HT1080 (cell line): Measurements from ENCODE around the gene YEATS2. TPM values are rescaled to one million over a fixed set of nuclear protein-coding genes. Genes with fewer than 3 reads are reported as not detected.

Source experiments
- DNase-seq: peaks from one replicate; pipeline ENCODE4 v3.0.0-alpha.2; 2015; ENCODE audit warnings: low read depth
- total RNA-seq: library from RNA; depleted of rRNA; stranded (reverse); fragments of >200 nt; shearing (Covaris generic); gene quantifications from 2 replicates; pipeline ENCODE4 v1.2.3, GENCODE V29; 2014

The YEATS2 gene
- total RNA-seq, 1 experiment from 2014 or later = 44.4 TPM

DNA sequence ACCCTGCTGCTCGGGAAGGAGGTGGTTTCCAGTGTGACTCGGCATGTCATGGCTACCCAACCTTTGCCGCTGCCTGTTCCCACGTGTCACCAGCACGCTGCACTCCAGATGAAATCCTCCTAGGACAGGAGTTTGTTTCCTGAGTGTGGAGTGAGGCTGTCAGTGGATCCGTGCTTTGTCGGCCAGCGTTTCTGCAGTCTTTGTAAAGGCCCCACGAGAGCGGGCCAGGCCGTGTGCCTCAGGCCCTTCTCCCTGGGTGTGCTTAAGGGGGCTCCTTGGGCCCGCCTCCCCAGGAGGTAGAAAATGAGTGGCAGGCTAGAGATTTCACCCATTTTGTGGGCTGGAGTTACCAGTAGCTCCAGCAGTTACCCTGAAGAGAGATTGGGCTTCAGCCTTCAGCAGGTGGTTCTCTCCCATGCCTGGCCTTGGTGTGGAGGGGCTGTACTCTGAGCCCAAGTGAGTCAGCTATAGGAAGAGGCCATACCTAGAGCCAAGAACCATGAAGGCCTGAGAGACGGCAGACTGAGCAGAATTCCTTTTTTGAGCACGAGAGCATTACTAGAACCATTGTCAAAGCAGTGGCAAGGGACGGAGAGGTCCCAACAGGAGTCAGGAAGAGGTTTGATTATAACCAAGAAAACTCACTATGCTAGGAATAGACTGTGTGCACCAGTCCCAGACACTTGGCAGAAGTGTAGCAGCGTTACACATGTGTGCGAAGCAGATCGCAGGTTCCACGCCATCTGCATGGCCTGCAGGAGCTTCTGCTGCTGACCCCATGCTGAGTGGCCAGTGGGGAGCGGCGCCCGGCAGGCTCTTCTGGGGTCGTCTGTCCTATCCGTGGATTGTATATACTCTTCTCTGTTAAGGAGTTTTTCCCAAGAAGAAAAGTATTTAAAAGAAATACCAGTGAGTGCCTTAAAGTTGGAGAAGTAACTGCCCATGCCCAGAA, 113.3 kb downstream of the YEATS2 start:
- DNase-seq = no peak

DNA sequence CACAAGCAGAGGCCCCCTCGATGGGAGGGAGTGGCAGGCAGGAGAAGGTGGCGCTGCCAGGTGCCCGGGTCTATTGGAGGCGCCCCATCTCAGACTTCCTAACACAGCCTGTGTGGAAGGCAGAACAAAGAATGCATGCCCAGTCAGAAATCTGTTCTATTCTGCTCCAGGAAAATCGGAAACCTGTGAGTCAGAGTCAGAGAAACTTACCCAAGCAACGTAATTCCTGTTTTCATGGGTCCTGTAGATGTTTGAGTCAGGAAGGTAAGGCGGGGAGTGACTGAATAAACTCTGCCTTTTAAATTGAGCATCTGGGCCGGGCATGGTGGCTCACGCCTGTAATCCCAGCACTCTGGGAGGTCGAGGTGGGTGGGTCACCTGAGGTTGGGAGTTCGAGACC, 114.0 kb downstream of the YEATS2 start:
- no peak for DNase-seq

DNA sequence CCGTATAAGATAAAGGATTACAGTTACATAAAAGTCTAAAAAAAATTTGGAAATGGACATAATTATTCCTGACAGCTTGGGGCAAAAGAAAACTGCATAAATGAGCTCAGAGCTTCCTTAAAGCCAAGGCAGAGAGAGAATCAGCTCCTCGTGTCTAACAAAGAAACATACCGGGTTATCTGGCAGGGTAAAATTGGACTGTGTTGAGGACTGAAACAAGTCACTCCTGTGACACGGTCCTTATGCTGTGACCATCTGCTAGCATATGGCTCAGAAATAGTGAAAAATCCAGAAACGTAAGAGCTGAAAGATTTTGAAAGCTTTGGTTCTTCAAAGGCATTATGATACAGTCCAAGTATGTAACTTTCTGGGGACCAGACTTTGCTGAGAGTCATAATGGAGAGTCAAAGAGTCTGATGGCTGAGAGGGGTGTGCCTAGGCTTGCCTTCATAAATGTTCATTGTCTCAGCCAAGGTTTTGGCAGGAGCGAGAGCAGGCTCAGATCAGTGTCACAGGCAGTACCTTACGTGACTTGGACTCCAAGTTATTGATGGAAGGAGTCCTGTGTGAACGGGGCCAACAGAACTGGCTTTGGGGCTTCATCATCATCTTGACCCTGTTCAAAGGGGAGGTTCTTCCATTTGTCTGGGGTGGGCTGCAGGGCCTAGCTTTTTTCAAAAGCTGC, 115.3 kb downstream of the YEATS2 start:
- DNase-seq = no peak

DNA sequence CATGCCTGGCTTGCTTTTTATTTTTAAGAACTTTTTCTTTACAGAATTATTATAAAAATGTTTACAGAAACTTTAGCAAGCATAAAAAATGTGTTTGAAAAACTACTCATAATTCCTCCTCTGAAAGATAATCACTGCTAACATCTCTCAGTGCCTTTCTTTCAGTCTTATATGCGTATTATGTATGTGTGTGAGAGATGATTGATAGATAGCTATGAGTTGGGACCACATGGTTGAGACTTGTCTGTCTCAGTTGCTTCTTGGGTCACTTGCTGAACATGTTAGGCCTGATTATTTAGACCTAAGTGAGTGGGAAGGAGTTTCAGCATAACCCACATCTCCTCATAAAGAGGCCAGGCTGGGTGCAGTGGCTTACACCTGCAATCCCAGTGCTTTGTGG, 116.6 kb downstream of the YEATS2 start:
- DNase-seq = no peak

DNA sequence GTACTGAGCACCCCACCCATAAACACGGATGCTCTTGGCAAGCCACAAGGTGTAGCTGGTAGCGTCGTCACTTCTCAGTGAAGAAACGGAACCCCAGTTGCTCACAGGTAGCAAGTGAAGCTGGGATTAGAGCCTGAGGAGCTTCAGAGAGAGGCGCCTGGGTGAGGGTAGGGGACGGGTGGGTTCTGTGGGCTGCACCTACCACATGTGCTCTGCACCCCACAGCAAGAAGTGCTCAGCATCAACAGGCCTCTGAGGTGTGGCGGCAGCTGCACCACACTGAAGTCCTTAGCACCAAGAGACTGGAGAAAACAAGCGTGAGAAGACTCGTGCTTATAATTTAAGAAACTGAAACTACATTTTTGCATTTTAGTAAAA, 118.0 kb downstream of the YEATS2 start:
- no peak for DNase-seq

- no peak for DNase-seq
These were observed 118.4 kb downstream of the YEATS2 start for GRCh38 chr3:183815951-183816475.

GRCh38 chr3:183816681-183817510, 119.3 kb downstream of the YEATS2 start:
- DNase-seq = no peak

DNA sequence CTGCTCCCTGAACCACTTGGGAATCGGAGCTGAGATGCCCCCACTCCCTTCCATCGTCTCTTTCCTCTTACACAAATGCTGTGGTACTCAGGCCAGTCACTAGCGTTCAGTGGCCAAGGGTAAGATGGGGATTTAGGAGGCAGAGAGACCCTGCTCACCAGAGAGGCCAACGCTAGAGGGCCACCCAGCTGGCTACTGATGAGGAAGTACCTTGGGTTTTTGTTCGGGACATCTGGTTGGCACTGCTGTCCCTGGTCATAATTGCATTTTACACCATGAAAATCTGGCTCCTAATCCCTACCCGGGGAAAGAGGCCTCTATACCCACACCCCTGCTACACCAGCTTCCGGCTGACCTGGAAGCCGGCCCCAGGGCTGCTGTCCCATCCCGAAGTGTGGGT, 120.0 kb downstream of the YEATS2 start:
- no peak for DNase-seq

- DNase-seq = no peak
These were observed 120.5 kb downstream of the YEATS2 start for GRCh38 chr3:183818041-183818620.

DNA sequence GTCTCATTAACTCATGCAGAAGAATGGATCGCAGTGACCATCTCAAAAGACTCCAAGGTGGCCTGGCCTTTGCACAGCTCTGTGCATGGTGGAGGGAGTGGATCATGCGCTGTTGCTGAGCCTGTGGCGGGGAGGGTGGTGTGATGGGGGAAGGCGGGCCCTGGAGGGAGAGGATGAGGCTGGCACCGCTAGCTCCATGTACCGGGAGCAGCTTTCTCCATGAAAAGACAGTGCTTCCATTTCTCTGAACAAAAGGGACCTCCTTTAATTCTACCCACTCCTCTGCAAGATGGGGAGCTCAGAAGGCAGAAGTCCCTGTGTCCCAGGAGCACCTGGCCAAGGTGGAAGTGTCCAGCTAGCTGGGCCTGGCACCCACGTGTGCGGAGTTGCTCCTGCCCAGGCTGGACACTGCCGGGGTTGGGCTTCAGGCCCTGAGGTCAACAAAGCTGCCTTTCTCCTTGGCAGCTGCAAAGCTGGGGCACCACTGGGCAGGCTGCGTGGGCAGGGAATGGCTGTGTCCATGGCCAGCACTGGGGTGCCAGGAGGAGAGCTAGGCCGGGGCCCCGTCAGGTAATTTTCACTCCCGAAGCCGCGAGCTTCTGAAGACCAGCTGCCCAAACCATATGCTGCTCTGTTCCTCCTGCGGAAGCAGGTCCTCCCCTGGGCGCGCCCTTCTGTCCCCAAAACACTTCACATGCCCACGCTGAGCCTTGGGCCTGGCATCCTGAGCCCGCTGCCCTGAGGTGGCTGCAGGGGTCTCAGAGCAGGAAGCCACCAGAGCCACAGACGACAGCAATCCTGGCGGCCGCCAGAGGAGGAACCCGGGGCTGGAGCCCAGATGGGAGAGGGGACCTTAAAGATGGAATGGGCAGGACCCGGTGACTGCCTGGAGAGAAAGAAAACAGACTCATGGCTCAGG, 121.4 kb downstream of the YEATS2 start:
- DNase-seq = no peak

DNA sequence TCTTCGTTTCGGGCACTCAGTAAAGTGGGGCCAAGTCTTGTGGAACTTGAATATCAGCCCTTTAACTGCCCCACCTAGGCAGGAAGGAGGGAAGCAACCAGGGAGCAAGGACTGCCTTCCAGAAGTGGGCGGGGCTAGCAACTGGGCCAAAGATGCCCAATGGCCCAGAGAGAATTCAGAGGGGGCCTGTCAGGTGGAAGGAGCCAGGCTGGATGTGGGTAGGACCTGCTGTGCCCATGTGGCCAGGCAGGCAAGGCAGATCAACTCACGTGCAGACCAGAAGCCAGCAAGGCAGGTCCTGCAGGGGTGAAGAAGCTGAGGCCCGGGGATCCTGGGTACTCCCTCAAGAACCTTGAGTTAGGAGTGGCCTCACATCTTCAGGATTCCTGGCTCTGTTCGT, 122.2 kb downstream of the YEATS2 start:
- DNase-seq = no peak

- DNase-seq = no peak
These were observed 125.0 kb downstream of the YEATS2 start for GRCh38 chr3:183822631-183823030.

DNA sequence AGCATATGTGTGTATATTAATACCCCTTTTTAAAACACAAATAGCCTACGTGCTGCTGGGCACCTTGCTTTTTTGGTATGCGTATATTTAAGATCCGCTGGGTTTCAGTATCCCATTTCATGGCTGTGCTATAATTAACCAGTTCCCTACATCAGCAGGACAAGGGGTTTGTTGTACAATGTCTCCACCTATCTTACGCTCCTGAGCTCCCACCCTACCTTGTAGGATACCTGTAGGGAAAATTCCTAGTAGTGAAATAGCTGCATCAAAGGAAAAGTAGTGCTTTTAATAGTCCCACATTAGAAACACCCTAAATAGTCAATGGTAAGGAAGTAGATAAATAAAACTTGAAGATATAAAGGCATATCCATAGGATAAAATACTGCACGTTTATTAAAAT, 126.4 kb downstream of the YEATS2 start:
- DNase-seq = no peak

DNA sequence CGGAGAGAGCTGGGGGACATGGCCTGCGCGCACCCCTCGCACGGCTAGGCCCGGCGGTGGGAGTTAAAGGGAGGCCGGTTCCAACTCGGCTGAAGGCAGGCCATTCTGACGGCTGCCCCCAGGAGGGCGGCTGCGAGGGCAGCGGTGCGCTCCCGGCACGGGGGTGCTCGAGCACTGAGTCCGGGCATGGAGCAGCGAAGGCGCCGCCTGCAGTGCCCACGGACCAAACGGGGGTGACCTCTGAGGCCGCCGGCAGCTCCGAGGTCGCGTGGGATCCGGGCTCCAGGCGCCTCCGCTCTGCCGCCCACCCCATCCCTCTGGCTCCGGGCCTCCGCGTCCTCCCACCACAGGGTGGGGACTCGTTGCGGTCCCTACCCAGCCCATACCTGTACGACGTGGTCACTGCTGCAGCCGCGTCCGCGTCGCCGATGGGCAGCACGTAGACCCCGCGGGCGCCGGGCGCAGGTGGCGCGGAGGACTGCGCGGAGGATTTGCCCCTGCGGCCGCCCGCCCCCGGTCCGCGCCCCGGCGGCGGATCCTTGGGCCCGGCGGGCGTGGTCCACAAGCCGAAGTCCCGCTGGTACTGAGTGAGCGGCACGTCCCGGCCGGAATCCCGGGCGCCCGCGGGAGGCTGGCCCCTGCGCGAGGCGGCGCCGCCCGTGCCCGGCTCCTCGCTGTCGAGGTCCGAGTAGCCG, 127.3 kb downstream of the YEATS2 start:
- no peak for DNase-seq

GRCh38 chr3:183825456-183826161, 128.0 kb downstream of the YEATS2 start, which contains the start of gene MAP6D1:
Gene MAP6D1 (minus strand): TSS chr3:183825577. CDS start chr3:183825547, 30 bp downstream.
- peak; percentile 57 for DNase-seq

DNA sequence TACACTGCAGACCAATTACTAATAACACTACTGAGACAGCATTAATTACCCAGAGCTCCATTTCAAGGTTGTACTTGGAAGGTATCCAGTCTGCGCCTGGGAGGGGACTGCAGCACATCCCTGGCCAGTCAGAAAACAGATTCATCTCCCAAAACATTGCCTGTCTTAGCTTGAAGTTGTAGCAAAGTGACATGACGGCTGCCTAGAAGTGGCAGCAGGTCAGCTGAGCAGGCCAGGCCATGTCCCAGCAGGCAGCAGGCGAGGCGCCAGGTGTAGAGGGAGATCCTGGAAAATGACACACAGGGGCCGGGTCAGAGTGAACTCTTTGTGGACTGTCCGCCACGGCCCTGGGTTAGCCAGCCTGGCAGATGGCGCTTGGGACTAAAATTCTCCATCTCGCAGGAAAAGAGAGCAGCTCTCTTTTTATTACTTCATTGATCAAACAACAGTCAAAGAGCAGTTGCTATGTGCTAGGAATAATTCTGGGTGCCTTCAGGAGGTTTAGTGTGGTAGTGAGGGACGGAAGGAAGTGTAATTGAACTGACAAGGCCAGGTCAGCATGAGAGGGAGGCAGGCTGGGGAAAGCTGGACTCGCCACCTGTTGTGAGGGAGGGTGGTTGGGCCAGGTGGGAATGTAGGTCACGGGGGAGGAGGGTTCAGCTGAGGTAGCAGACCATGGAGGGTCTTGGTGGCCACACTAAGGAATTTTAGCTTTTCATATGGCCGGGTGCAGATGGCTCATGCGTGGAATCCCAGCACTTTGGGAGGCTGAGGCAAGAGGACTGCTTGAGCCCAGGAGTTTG, 129.1 kb downstream of the YEATS2 start:
- DNase-seq = no peak

DNA sequence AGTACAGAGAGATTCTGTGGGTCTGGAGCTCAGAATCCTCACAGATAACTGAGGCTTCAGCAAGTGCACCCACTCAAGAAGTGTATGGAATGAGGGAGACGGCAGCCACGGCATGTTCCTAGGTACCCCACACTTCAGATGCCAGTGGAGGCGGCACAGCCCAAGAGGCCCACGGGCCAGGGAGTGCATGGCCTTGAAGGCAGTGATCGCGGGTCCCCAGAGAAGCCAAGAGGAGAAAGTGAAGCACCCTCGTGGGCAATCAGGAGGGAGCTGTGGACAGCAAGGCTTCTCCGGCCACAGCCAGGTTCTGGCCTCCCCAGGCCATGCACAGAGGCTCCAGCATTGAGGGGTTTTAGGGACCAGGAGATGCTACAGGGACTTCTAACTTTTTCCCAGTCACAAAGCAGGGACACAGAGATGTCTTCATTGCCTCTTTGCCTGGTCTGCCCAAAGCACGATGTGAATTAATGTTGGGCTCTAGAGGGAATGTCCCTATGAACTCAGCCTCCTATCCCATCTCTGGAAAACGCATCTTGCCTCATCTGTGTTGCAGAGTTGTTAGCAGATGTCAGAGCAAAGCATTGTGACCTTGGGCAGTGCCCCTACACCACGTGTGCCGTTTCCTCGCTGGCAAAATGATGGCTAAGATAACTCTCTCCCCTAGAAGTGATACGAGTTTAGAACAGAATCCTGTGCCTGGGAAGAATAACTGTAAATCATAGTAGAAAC, 130.4 kb downstream of the YEATS2 start:
- no peak for DNase-seq
